HepG2 (cell line): ENCODE data around the gene PLXDC2. TPM values are rescaled to one million over a fixed set of nuclear protein-coding genes. Genes with fewer than 3 reads are reported as not detected.

Experiments used
- ATAC-seq: fragments of 200-7000 bp; cut with Tn5 transposase; 3 replicates; pipeline ENCODE4 v1.9.1; 2020; ENCODE audit warnings: mild to moderate bottlenecking, moderate library complexity
- BruUV-seq: library from RNA; stranded (reverse); fragments of 400-500 nt; replicated peaks from 2 replicates; lab custom pipeline; 2021; lab: Mats Ljungman, UMichigan
- CTCF ChIA-PET: fragments of 300-600 bp; formaldehyde crosslinking; extraction: SDS; loops from one replicate; lab custom pipeline; 2021; ENCODE audit warnings: low total read pairs, inconsistent platforms, low intra/inter-chr PET ratio; lab: Yijun Ruan, JAX
- POLR2A ChIA-PET: fragments of 350-600 bp; sonication (Branson Sonifier 250); formaldehyde crosslinking; loops from one replicate; lab custom pipeline; 2020; ENCODE audit warnings: antibody characterized with exemption, inconsistent platforms; lab: Yijun Ruan, JAX
- DNase-seq: peaks from one replicate; pipeline ENCODE4 v3.0.0-alpha.2; 2015; ENCODE audit warnings: low spot score
- FAIRE-seq: peaks from 3 replicates; lab custom pipeline; 2011; peaks lifted over from hg19 to GRCh38; lab: Jason Lieb, UNC
- H2AFZ ChIP-seq: one replicate; pipeline ENCODE4 v1.6.1; 2011; ENCODE audit warnings: low read length, inconsistent platforms
- H3K27ac ChIP-seq: fragments of 300-600 bp; 3 replicates; pipeline ENCODE4 v1.8.0; 2011; ENCODE audit warnings: mixed run types, mild to moderate bottlenecking, mixed read lengths, low read length, inconsistent platforms; ENCODE audit not compliant: insufficient read depth; ENCODE audit errors: extremely low read length
- H3K27me3 ChIP-seq, 2 experiments: fragments of 200-600 bp in 1 of 2; 2 replicates in 1 of 2; 3 replicates in 1 of 2; pipeline versions ENCODE4 v1.6.0 to v1.8.0; 2011; ENCODE audit warnings: low read length in 2 of 2, mild to moderate bottlenecking in 2 of 2, moderate library complexity in 2 of 2, inconsistent platforms in 1 of 2; ENCODE audit not compliant: insufficient read depth in 2 of 2, control insufficient read depth in 1 of 2
- H3K36me3 ChIP-seq, 2 experiments: fragments of 200-600 bp in 1 of 2; replicated peaks in 1 of 2; 2 replicates in 1 of 2; 3 replicates in 1 of 2; pipeline versions ENCODE4 v1.5.1 to v1.8.0; 2011; ENCODE audit warnings: low read length in 2 of 2, inconsistent platforms in 1 of 2; ENCODE audit not compliant: insufficient read depth in 2 of 2, control insufficient read depth in 1 of 2
- H3K4me1 ChIP-seq: 2 replicates; pipeline ENCODE4 v1.5.1; 2012; ENCODE audit warnings: low read length, inconsistent platforms; ENCODE audit not compliant: insufficient read depth
- H3K4me2 ChIP-seq: 2 replicates; pipeline ENCODE4 v1.6.0; 2011; ENCODE audit warnings: low read depth, low read length, inconsistent platforms
- H3K4me3 ChIP-seq, 3 experiments: fragments of 200-600 bp in 1 of 3; sonication (generic), shearing (Covaris generic) in 1 of 3; replicated peaks in 1 of 3; 2 replicates each; pipeline ENCODE4 v1.5.1; 2011 to 2016; ENCODE audit warnings: low read length in 3 of 3, inconsistent platforms in 2 of 3, low read depth in 2 of 3, mild to moderate bottlenecking in 2 of 3, control low read depth in 1 of 3, mixed read lengths in 1 of 3; ENCODE audit not compliant: insufficient read depth in 1 of 3
- H3K79me2 ChIP-seq: one replicate; pipeline ENCODE4 v1.6.1; 2011; ENCODE audit warnings: low read length, inconsistent platforms; ENCODE audit not compliant: insufficient read depth
- H3K9ac ChIP-seq: 2 replicates; pipeline ENCODE4 v1.6.0; 2011; ENCODE audit warnings: mild to moderate bottlenecking, low read depth, low read length, inconsistent platforms; ENCODE audit not compliant: insufficient read depth
- H3K9me3 ChIP-seq: 2 replicates; pipeline ENCODE4 v1.5.1; 2012; ENCODE audit warnings: mild to moderate bottlenecking, low read length
- H4K20me1 ChIP-seq: 2 replicates; pipeline ENCODE4 v1.6.0; 2011; ENCODE audit warnings: inconsistent platforms, mild to moderate bottlenecking, low read length, moderate library complexity; ENCODE audit not compliant: insufficient read depth
- GFI1 ChIP-seq: sonication (generic); formaldehyde crosslinking; IDR thresholded peaks from 2 replicates; pipeline ENCODE4 v1.5.0; 2020; ENCODE audit warnings: missing genetic modification reagents, mild to moderate bottlenecking, borderline replicate concordance
- HDAC1 ChIP-seq: sonication (generic); formaldehyde crosslinking; IDR thresholded peaks from 2 replicates; pipeline ENCODE4 v1.5.1; 2020; ENCODE audit warnings: mild to moderate bottlenecking, missing genetic modification reagents
- NR1H2 ChIP-seq: sonication (generic); formaldehyde crosslinking; IDR thresholded peaks from 2 replicates; pipeline ENCODE4 v1.8.1; 2022; ENCODE audit warnings: low read depth, missing genetic modification reagents, borderline replicate concordance
- NR2F6 ChIP-seq, 2 experiments: IDR thresholded peaks; 2 replicates each; pipeline ENCODE4 v1.6.1; 2016; ENCODE audit warnings: antibody characterized with exemption in 1 of 2, mild to moderate bottlenecking in 1 of 2
- TEAD2 ChIP-seq: sonication (generic); formaldehyde crosslinking; IDR thresholded peaks from 2 replicates; pipeline ENCODE4 v1.9.0; 2021; ENCODE audit warnings: missing genetic modification reagents
- ZNF703 ChIP-seq: sonication (generic); formaldehyde crosslinking; IDR thresholded peaks from 2 replicates; pipeline ENCODE4 v1.5.1; 2020; ENCODE audit warnings: missing genetic modification reagents, mild to moderate bottlenecking, moderate library complexity, borderline replicate concordance
- WGBS: methylation state at CpG from one replicate; pipeline ENCODE4 v1.1.6; 2017; ENCODE audit warnings: low lambda C conversion rate; 5-methylcytosine and 5-hydroxymethylcytosine counted together
- in situ Hi-C: cut with HindIII; loops from 2 replicates; pipeline ENCODE4 v1.10.0; 2017; ENCODE audit warnings: low pct_unique_long_range_greater_than_20kb; ENCODE audit not compliant: extremely low pct_ligation_motif_present
- intact Hi-C: fragments of 100-400 bp; cut with micrococcal nuclease; formaldehyde crosslinking; loops from one replicate; pipeline ENCODE4 v1.10.0; 2022; ENCODE audit not compliant: unreplicated experiment
- polyA plus RNA-seq, 8 experiments: library from polyadenylated mRNA; depleted of rRNA in 3 of 8; stranded (reverse) in 7 of 8; unstranded in 1 of 8; fragments of >200 nt; fragmentation: Illumina TruSeq in 4 of 8; extraction: Trizol in 4 of 8; gene quantifications; 2 replicates each; pipeline versions ENCODE4 v1.2.1 to v1.2.3, GENCODE V29; 2011 to 2016; ENCODE audit warnings: low read depth in 4 of 8, missing spikeins in 1 of 8, mixed read lengths in 1 of 8; ENCODE audit not compliant: insufficient read depth in 1 of 8
- total RNA-seq, 5 experiments: library from RNA; depleted of rRNA; stranded (reverse); fragments of >200 nt; fragmentation: Illumina TruSeq; extraction: Trizol; gene quantifications; 2 replicates each; pipeline ENCODE4 v1.2.3, GENCODE V29; 2016; ENCODE audit warnings: low read depth in 1 of 5
- TF ChIP-seq, protein P1 (sequence below): sonication (generic); formaldehyde crosslinking; IDR thresholded peaks from 2 replicates; pipeline ENCODE4 v1.8.0; 2022; ENCODE audit warnings: mild to moderate bottlenecking, missing genetic modification reagents

The PLXDC2 gene
- total and polyA plus RNA-seq, 2 of the 13 experiments (the other 11 are each of a cell fraction or from before 2014, with no cell fraction given): 2.1 to 2.4 TPM

DNA sequence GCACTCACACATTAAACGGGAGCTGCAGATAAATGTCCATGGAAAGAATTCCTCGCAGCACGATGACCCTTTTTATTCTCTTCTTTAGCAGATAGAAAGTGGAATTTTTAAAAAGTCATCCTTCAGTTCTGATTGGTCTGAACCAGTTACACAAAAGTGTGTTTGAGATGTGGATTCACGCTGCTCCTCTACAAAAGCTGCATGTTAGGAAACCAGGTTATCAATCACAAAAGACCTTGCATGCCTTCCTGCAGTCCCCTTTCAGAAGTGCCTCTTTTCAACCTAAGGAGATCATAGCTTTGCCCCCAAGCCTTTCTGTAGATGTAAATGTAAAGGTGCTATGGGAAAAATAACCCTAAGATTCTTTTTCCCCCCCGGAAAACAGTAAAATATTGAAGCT, 299.7 kb downstream of the PLXDC2 start:
- H3K27ac ChIP-seq: no peak overlapping the region
- in situ Hi-C loops: no loop called here
- TF ChIP-seq ZNF703 (CRISPR knock-in tag) (no peak), TEAD2 (CRISPR knock-in tag) (no peak)
- H3K9me3 ChIP-seq: no peaks in the 10 kb centered on the region
- H3K27me3 ChIP-seq: no peaks in the 10 kb centered on the region
- intact Hi-C loops: no loop called here
- POLR2A ChIA-PET: no interaction called here
- H4K20me1 ChIP-seq: no peaks in the 10 kb centered on the region
- no peak overlapping the region for H2AFZ ChIP-seq
- no peak overlapping the region for H3K4me2 ChIP-seq
- H3K79me2 ChIP-seq: no peaks in the 10 kb centered on the region
- H3K9ac ChIP-seq: no peak overlapping the region
- ATAC-seq: no peak
- FAIRE-seq: no peak
- peaks cover 10% of the 10 kb centered on the region; the same call in 1 of the 2 replicates for H3K4me1 ChIP-seq
- CTCF ChIA-PET: no interaction called here
- BruUV-seq: no TSS peak
- no peak for DNase-seq
- H3K4me3 ChIP-seq: no peak overlapping the region
- WGBS: 53% methylated on average over 5 of the region's 5 CpGs
- no peaks in the 10 kb centered on the region for H3K36me3 ChIP-seq

DNA sequence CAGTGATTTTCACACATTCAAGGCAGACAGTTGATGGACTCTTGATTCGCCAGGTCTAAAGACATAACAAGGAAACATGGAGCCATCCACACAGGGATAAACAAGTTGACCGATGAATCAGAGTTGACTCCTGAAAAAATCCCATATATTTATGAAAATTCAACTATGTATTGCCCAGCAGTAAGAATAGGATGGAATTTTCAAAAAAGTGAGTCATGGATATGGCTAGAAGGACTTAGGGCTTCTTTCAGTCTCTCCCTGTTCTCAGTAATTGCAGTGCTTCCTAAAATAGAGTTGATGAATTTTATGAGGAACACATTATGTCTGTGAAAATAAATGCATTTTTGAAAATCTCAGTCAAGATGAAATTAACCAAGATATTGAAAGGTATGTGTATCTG, 301.2 kb downstream of the PLXDC2 start:
- ChIA-PET CTCF (no interaction called here), POLR2A (no interaction called here)

More for the DNA sequence above, 301.2 kb downstream of the PLXDC2 start:
- no peak for FAIRE-seq
- Histone ChIP-seq H3K4me1 (peaks cover 10% of the 10 kb centered on the region; the same call in 1 of the 2 replicates), H4K20me1 (no peaks in the 10 kb centered on the region), H2AFZ (no peak overlapping the region), H3K9me3 (no peaks in the 10 kb centered on the region), H3K79me2 (no peaks in the 10 kb centered on the region), H3K27me3 (no peaks in the 10 kb centered on the region), H3K4me3 (no peak overlapping the region), H3K36me3 (no peaks in the 10 kb centered on the region), H3K4me2 (no peak overlapping the region), H3K9ac (no peak overlapping the region), H3K27ac (no peak overlapping the region)
- no TSS peak for BruUV-seq
- no peak for DNase-seq
- in situ Hi-C loops: no loop called here
- no peak for ATAC-seq
- TF ChIP-seq, protein P1, sequence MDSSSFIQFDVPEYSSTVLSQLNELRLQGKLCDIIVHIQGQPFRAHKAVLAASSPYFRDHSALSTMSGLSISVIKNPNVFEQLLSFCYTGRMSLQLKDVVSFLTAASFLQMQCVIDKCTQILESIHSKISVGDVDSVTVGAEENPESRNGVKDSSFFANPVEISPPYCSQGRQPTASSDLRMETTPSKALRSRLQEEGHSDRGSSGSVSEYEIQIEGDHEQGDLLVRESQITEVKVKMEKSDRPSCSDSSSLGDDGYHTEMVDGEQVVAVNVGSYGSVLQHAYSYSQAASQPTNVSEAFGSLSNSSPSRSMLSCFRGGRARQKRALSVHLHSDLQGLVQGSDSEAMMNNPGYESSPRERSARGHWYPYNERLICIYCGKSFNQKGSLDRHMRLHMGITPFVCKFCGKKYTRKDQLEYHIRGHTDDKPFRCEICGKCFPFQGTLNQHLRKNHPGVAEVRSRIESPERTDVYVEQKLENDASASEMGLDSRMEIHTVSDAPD (CRISPR knock-in tag): no peak
- no peak for TF ChIP-seq HDAC1 (CRISPR knock-in tag)
- no peak for TF ChIP-seq NR1H2 (CRISPR knock-in tag)
- no peak for TF ChIP-seq GFI1 (CRISPR knock-in tag)
- TF ChIP-seq NR2F6 (IDR thresholded peaks at IDR 0.05): no peak
- no peak for TF ChIP-seq NR2F6 (CRISPR knock-in tag; IDR thresholded peaks at IDR 0.05)
- WGBS: 53% methylated on average over 2 of the region's 2 CpGs
- intact Hi-C loops: no loop called here
